A673 (cell line): Measurements from ENCODE around the gene TSPYL2.

Experiments
- CTCF ChIP-seq: fragments of 300-800, 200-600 bp; sonication (generic); conservative IDR thresholded peaks from 2 replicates; pipeline ENCODE4 v1.5.1; 2017; ENCODE audit warnings: low read depth, mild to moderate bottlenecking, antibody characterized with exemption, low read length, moderate library complexity, mixed read lengths
- EZH2 ChIP-seq: fragments of 200-600 bp; sonication (generic); IDR thresholded peaks from 2 replicates; pipeline ENCODE4 v1.6.1; 2017; ENCODE audit warnings: borderline replicate concordance, low read depth, mild to moderate bottlenecking, mixed read lengths, antibody characterized with exemption, low read length; ENCODE audit not compliant: poor library complexity, severe bottlenecking

- TF ChIP-seq CTCF (no peak), EZH2 (no peak)
Measured at GRCh38 chrX:53081925-53082772, at the start of gene TSPYL2.
